H1 (cell line): ENCODE data around the gene TDRD12. TPM values are rescaled to one million over a fixed set of nuclear protein-coding genes. Genes with fewer than 3 reads are reported as not detected.

Source experiments
- ASH2L ChIP-seq: fragments of 200-600, 300-600 bp; sonication (generic); IDR thresholded peaks from one replicate; pipeline ENCODE4 v1.7.1; 2017; ENCODE audit warnings: low read length
- BACH1 ChIP-seq: IDR thresholded peaks from 2 replicates; pipeline ENCODE4 v1.6.1; 2012; ENCODE audit warnings: low read length, improper control_type of control experiment
- BCL11A ChIP-seq, 2 experiments: IDR thresholded peaks; one replicate each; pipeline ENCODE4 v1.6.1; 2011; ENCODE audit warnings: low read depth in 2 of 2, low read length in 2 of 2, mild to moderate bottlenecking in 2 of 2
- CHD1 ChIP-seq: IDR thresholded peaks from 2 replicates; pipeline ENCODE4 v1.6.1; 2012; ENCODE audit warnings: low read depth, low read length, improper control_type of control experiment
- CHD7 ChIP-seq: fragments of 300-600 bp; sonication (generic); IDR thresholded peaks from 2 replicates; pipeline ENCODE4 v1.7.1; 2012; ENCODE audit warnings: low read length, moderate library complexity, mild to moderate bottlenecking, inconsistent platforms; ENCODE audit not compliant: insufficient replicate concordance
- E2F6 ChIP-seq: IDR thresholded peaks from 2 replicates; pipeline ENCODE4 v1.6.1; 2012; ENCODE audit warnings: inconsistent platforms
- JUN ChIP-seq: IDR thresholded peaks from 2 replicates; pipeline ENCODE4 v1.6.1; 2011; ENCODE audit warnings: low read depth, mild to moderate bottlenecking, improper control_type of control experiment, low read length
- POLR2A ChIP-seq, 2 experiments: IDR thresholded peaks; 1 replicate in 1 of 2; 2 replicates in 1 of 2; pipeline ENCODE4 v1.6.1; 2011; ENCODE audit warnings: low read depth in 2 of 2, low read length in 2 of 2, mild to moderate bottlenecking in 2 of 2; ENCODE audit errors: control extremely low read depth in 1 of 2
- RAD21 ChIP-seq, 2 experiments: IDR thresholded peaks in 1 of 2; conservative IDR thresholded peaks in 1 of 2; 2 replicates each; pipeline ENCODE4 v1.6.1; 2011; ENCODE audit warnings: low read depth in 2 of 2, low read length in 2 of 2, improper control_type of control experiment in 1 of 2, inconsistent platforms in 1 of 2, mild to moderate bottlenecking in 1 of 2, moderate library complexity in 1 of 2
- SIX5 ChIP-seq: IDR thresholded peaks from 2 replicates; pipeline ENCODE4 v1.6.1; 2011; ENCODE audit warnings: mild to moderate bottlenecking, low read depth, low read length
- SP1 ChIP-seq: IDR thresholded peaks from 2 replicates; pipeline ENCODE4 v1.6.1; 2011; ENCODE audit warnings: low read depth, low read length
- ZNF274 ChIP-seq: IDR thresholded peaks from 2 replicates; pipeline ENCODE4 v1.7.0; 2012; ENCODE audit warnings: low read length, borderline replicate concordance; ENCODE audit errors: extremely low read depth
- polyA plus RNA-seq, 7 experiments: library from polyadenylated mRNA; depleted of rRNA in 3 of 7; stranded (reverse) in 5 of 7; unstranded in 2 of 7; fragments of >200 nt in 5 of 7; fragments of 200-250 nt in 2 of 7; gene quantifications; 1 replicate in 5 of 7; 2 replicates in 1 of 7; 4 replicates in 1 of 7; pipeline versions ENCODE4 v1.2.1 to v1.2.3, GENCODE V29; 2011 to 2013; ENCODE audit warnings: missing spikeins in 2 of 7, mixed read lengths in 2 of 7
- total RNA-seq: library from RNA; stranded (reverse); fragmentation: NEBNext Ultra II Directional; extraction: Animal tissue kit (Norgen Biotek cat#: 25700); gene quantifications from 2 replicates; pipeline ENCODE4 v1.2.1, GENCODE V29; 2021

The TDRD12 gene
- total and polyA plus RNA-seq, 2 of the 8 experiments (the other 6 are each of a cell fraction or from before 2014, with no cell fraction given) = 0.39 to 0.88 TPM

GRCh38 chr19:32842061-32842460, 122.5 kb downstream of the TDRD12 start (continued):
- TF ChIP-seq CHD7 (no peak), JUN (no peak), ASH2L (no peak), CHD1 (no peak), SP1 (no peak), E2F6 (no peak), BCL11A (IDR thresholded peaks at IDR 0.05; ENCODE audit: low read depth in 2 of 2, low read length in 2 of 2) (no peak), POLR2A (IDR thresholded peaks at IDR 0.05; ENCODE audit: control extremely low read depth in 1 of 2, low read depth in 2 of 2, low read length in 2 of 2) (no peak), SIX5 (no peak), RAD21 (IDR thresholded peaks at IDR 0.05 in 1 of 2, conservative IDR thresholded peaks at IDR 0.05 in 1 of 2; ENCODE audit: low read depth in 2 of 2, low read length in 2 of 2) (no peak), BACH1 (no peak), ZNF274 (no peak)
